ENCODE measurements around the gene NGDN. TPM values are rescaled to one million over a fixed set of nuclear protein-coding genes. Genes with fewer than 3 reads are reported as not detected.

The NGDN gene
- total RNA-seq, 2 donors from 2014 or later: 21.4 to 27.6 TPM

DNA sequence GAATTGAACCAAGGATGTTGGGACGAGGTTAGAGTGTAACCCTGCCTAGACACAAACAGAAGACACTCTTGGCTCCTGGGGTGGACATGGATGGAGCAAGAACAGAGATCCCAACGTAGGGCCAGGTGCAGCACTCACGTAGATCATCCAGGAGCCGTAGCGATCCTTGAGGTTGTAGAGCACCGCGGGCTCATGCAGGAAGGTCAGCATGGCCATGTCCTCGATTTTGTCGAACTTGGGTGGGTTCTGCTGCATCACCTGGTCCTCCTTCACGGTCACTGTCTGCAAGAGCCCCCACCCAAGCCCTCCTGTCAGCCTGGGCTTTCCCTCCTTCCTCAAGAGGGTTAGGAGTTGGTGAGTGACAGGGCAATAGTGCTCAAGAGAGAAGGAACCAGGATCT, 36.6 kb upstream of the NGDN start:
- H3K9me3 ChIP-seq: no peaks in the 10 kb centered on the region
- TF ChIP-seq, protein P1, sequence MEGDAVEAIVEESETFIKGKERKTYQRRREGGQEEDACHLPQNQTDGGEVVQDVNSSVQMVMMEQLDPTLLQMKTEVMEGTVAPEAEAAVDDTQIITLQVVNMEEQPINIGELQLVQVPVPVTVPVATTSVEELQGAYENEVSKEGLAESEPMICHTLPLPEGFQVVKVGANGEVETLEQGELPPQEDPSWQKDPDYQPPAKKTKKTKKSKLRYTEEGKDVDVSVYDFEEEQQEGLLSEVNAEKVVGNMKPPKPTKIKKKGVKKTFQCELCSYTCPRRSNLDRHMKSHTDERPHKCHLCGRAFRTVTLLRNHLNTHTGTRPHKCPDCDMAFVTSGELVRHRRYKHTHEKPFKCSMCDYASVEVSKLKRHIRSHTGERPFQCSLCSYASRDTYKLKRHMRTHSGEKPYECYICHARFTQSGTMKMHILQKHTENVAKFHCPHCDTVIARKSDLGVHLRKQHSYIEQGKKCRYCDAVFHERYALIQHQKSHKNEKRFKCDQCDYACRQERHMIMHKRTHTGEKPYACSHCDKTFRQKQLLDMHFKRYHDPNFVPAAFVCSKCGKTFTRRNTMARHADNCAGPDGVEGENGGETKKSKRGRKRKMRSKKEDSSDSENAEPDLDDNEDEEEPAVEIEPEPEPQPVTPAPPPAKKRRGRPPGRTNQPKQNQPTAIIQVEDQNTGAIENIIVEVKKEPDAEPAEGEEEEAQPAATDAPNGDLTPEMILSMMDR (IDR thresholded peaks at IDR 0.05): no peak
- H3K9ac ChIP-seq (ENCODE audit: low read depth in 2 of 2, low read length in 2 of 2): no peak overlapping the region
- DNase-seq: no peak
- no peaks in the 10 kb centered on the region for H3K27me3 ChIP-seq
- H3K4me3 ChIP-seq: no peak overlapping the region
- H3K27ac ChIP-seq: no peak overlapping the region
- intact Hi-C loops (cut with DNase I): no loop called here
- H3K4me1 ChIP-seq: no peaks in the 10 kb centered on the region
- no peaks in the 10 kb centered on the region for H3K36me3 ChIP-seq

GRCh38 chr14:23433457-23433856, 36.0 kb upstream of the NGDN start:
- Histone ChIP-seq H3K27ac (no peak overlapping the region), H3K36me3 (no peaks in the 10 kb centered on the region), H3K4me1 (no peaks in the 10 kb centered on the region), H3K9me3 (no peaks in the 10 kb centered on the region), H3K4me3 (no peak overlapping the region), H3K9ac (ENCODE audit: low read depth in 2 of 2, low read length in 2 of 2) (no peak overlapping the region), H3K27me3 (no peaks in the 10 kb centered on the region)
- intact Hi-C loops (cut with DNase I): no loop called here
- TF ChIP-seq, protein P1 (IDR thresholded peaks at IDR 0.05): no peak
- DNase-seq: no peak

- H3K27me3 ChIP-seq: no peaks in the 10 kb centered on the region
- intact Hi-C loops (cut with DNase I): no loop called here
- no peaks in the 10 kb centered on the region for H3K36me3 ChIP-seq
- no peak overlapping the region for H3K4me3 ChIP-seq
- TF ChIP-seq, protein P1 (IDR thresholded peaks at IDR 0.05): no peak
- DNase-seq: no peak
- no peaks in the 10 kb centered on the region for H3K4me1 ChIP-seq
- no peaks in the 10 kb centered on the region for H3K9me3 ChIP-seq
- no peak overlapping the region for H3K27ac ChIP-seq
- H3K9ac ChIP-seq (ENCODE audit: low read depth in 2 of 2, low read length in 2 of 2): no peak overlapping the region
Observed at GRCh38 chr14:23434488-23435222, 34.8 kb upstream of the NGDN start.

GRCh38 chr14:23435543-23436326, 33.8 kb upstream of the NGDN start, which contains the start of gene MYH7:
Gene MYH7, minus strand, starts transcription at chr14:23435660. Its CDS starts 1,928 bp downstream, at chr14:23433732.
- intact Hi-C loops (cut with DNase I): no loop called here
- TF ChIP-seq, protein P1 (IDR thresholded peaks at IDR 0.05): no peak
- Histone ChIP-seq H3K9ac (ENCODE audit: low read depth in 2 of 2, low read length in 2 of 2) (no peak within 1 kb of the TSS), H3K36me3 (no peaks in the 10 kb centered on the region), H3K4me1 (no peaks in the 10 kb centered on the region), H3K4me3 (no peak within 1 kb of the TSS), H3K9me3 (no peaks in the 10 kb centered on the region), H3K27ac (no peak within 1 kb of the TSS), H3K27me3 (no peaks in the 10 kb centered on the region)
- no peak for DNase-seq

DNA sequence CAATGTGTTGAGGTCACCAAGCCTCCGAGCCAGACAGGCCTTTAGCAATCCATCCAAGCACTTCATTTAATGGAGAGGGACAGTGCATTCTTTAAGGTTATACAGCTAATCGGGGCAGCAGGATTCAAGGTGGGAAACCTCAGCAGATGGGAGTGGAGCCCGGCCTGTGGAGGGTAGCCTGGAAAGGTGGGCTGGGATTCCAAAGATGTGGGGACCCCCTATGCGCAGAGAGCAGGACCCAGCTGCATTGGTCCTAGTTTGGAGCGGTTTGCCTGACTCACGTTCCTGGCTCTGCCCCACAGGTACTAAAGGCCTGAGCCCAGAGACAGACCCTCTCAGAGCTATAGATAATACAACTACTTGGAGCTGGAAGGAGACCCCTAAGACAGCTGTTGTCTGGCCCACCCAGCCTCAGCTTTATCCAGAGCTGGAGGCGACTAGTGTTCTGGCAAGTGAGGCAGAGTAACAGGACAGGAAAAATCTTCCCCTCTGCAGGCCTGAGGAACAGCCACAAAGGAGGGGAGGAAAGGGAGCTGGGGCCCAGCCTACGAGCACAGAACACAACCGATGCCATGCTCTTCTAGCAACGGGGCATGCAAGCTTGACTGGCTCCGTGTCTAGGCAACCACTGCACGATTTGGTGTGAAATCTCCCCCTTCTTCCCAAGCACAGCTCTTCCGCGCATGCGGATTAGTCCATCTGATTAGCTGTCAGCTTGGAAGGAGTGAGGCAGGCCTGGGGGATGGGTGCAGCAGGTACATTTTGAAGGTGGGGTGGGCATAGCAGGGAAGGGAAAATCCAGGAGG, 33.0 kb upstream of the NGDN start:
- Histone ChIP-seq H3K36me3 (no peaks in the 10 kb centered on the region), H3K27me3 (no peaks in the 10 kb centered on the region), H3K9me3 (no peaks in the 10 kb centered on the region), H3K27ac (no peak overlapping the region), H3K4me3 (no peak overlapping the region), H3K4me1 (no peaks in the 10 kb centered on the region), H3K9ac (ENCODE audit: low read depth in 2 of 2, low read length in 2 of 2) (no peak overlapping the region)
- intact Hi-C loops (cut with DNase I): no loop called here
- TF ChIP-seq, protein P1 (IDR thresholded peaks at IDR 0.05): no peak
- DNase-seq: no peak

All from colonic mucosa (tissue), 4 donors.